Prostate gland (tissue), 2 donors: Measurements from ENCODE around the gene CPSF3.

Experiments used
- POLR2A ChIP-seq: fragments of 450-650 bp; IDR thresholded peaks from one replicate; pipeline ENCODE4 v1.6.1; 2016; ENCODE audit warnings: antibody characterized with exemption, mild to moderate bottlenecking
- POLR2AphosphoS5 ChIP-seq: sonication (generic); formaldehyde crosslinking; IDR thresholded peaks from one replicate; pipeline ENCODE4 v1.6.1; 2017; ENCODE audit warnings: antibody characterized with exemption
- TF ChIP-seq, protein P1 (sequence below), 4 experiments: fragments of 200-600 bp in 2 of 4; fragments of 450-650 bp in 2 of 4; sonication (generic) in 2 of 4; IDR thresholded peaks; 1 replicate in 3 of 4; 2 replicates in 1 of 4; pipeline ENCODE4 v1.5.1; 2016 to 2019; ENCODE audit warnings: antibody characterized with exemption in 4 of 4, mild to moderate bottlenecking in 2 of 4, moderate library complexity in 2 of 4

DNA sequence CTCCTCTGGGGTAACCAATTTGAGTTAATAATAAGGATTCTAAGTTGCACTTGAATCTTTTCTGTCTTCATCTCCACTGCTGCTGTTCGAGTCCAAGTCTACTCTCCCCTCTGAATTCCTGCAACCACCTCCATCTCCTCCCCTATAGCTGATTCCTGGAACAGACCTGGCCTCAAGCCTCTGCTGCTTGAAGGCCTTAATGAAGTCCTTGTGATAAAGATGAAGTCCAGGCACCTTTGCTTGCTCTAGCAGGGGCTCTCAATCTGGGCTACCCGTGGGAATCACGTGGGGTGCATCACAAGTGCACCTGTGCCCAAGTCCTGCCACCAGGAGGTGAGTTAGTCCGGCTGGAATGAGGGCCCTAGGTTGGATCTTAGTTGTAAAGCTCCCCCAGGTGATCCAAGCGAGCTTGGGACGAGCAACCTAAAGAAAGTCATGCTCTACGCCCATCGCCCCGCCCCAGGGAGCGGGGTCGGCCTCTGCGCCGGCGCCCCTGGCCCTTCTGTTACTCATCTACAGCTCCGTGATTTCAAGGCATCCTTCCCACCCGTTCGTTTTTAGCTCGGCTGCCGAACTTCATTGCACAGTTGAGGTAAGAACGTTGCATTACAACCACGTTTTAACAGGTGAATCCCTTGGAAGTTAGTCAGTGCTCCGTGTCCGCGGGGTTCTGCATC lies 50.0 kb downstream of the CPSF3 start:
- TF ChIP-seq, protein P1, sequence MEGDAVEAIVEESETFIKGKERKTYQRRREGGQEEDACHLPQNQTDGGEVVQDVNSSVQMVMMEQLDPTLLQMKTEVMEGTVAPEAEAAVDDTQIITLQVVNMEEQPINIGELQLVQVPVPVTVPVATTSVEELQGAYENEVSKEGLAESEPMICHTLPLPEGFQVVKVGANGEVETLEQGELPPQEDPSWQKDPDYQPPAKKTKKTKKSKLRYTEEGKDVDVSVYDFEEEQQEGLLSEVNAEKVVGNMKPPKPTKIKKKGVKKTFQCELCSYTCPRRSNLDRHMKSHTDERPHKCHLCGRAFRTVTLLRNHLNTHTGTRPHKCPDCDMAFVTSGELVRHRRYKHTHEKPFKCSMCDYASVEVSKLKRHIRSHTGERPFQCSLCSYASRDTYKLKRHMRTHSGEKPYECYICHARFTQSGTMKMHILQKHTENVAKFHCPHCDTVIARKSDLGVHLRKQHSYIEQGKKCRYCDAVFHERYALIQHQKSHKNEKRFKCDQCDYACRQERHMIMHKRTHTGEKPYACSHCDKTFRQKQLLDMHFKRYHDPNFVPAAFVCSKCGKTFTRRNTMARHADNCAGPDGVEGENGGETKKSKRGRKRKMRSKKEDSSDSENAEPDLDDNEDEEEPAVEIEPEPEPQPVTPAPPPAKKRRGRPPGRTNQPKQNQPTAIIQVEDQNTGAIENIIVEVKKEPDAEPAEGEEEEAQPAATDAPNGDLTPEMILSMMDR (IDR thresholded peaks at IDR 0.05): peak in 2 of 4 experiments; percentile 21 to 46
- TF ChIP-seq POLR2A: no peak
- no peak for TF ChIP-seq POLR2AphosphoS5
